A549 (cell line): ENCODE data around the gene RBM24. TPM values are rescaled to one million over a fixed set of nuclear protein-coding genes. Genes with fewer than 3 reads are reported as not detected.

Experiments used
- ATAC-seq, 2 experiments: fragments of 200-7000 bp in 1 of 2; fragments of >200 bp in 1 of 2; cut with Nextera tagmentation in 1 of 2; cut with Tn5 transposase in 1 of 2; 3 replicates each; pipeline versions ENCODE4 v1.8.0 to v1.9.1; 2018 to 2020; ENCODE audit warnings: mild to moderate bottlenecking in 1 of 2, moderate library complexity in 1 of 2
- CTCF ChIA-PET: fragments of 300-600 bp; sonication (Branson Sonifier 250); formaldehyde crosslinking; extraction: SDS; loops from one replicate; lab custom pipeline; 2021; ENCODE audit warnings: antibody characterized with exemption, inconsistent platforms; lab: Yijun Ruan, JAX
- POLR2A ChIA-PET: fragments of 350-600 bp; formaldehyde crosslinking; extraction: SDS; loops from one replicate; lab custom pipeline; 2021; ENCODE audit warnings: antibody characterized with exemption, inconsistent platforms; lab: Yijun Ruan, JAX
- DNase-seq, 2 experiments: peaks; one replicate each; pipeline versions ENCODE4 v3.0.0 to v3.0.0-alpha.2; 2011 to 2016; ENCODE audit warnings: low read depth in 1 of 2, low spot score in 1 of 2
- FAIRE-seq: peaks from 2 replicates; lab custom pipeline; 2011; peaks lifted over from hg19 to GRCh38; lab: Jason Lieb, UNC
- H3K27ac ChIP-seq, 2 experiments: fragments of >200 bp; sonication (Bioruptor Twin); formaldehyde crosslinking; 3 replicates each; pipeline ENCODE4 v1.5.1; 2016 to 2017
- H3K4me1 ChIP-seq: fragments of >200 bp; sonication (Bioruptor Twin); formaldehyde crosslinking; 3 replicates; pipeline ENCODE4 v1.6.1; 2016
- H3K4me2 ChIP-seq: fragments of >200 bp; sonication (Bioruptor Twin); formaldehyde crosslinking; 3 replicates; pipeline ENCODE4 v1.6.1; 2016
- H3K4me3 ChIP-seq: fragments of >200 bp; sonication (Bioruptor Twin); formaldehyde crosslinking; 3 replicates; pipeline ENCODE4 v1.5.1; 2016
- H3K9me3 ChIP-seq: fragments of >200 bp; sonication (Bioruptor Twin); formaldehyde crosslinking; 3 replicates; pipeline ENCODE4 v1.6.1; 2016
- CEBPB ChIP-seq, 2 experiments: fragments of >200 bp in 1 of 2; sonication (Bioruptor Twin) in 1 of 2; formaldehyde crosslinking in 1 of 2; IDR thresholded peaks; 2 replicates each; pipeline ENCODE4 v1.6.1; 2012 to 2016
- CHD2 ChIP-seq: fragments of 150-350 bp; IDR thresholded peaks from 2 replicates; pipeline ENCODE4 v1.6.1; 2014; ENCODE audit warnings: low read length; ENCODE audit not compliant: partially characterized antibody
- EP300 ChIP-seq, 2 experiments: fragments of >200 bp; sonication (Bioruptor Twin); formaldehyde crosslinking; IDR thresholded peaks; 2 replicates in 1 of 2; 3 replicates in 1 of 2; pipeline ENCODE4 v1.6.1; 2016 to 2017
- FOXS1 ChIP-seq: fragments of 250-450 bp; sonication (Bioruptor Pico); IDR thresholded peaks from 2 replicates; pipeline ENCODE4 v1.5.0; 2020; ENCODE audit warnings: mild to moderate bottlenecking, moderate library complexity
- HDAC2 ChIP-seq: fragments of 200-600 bp; sonication (generic); IDR thresholded peaks from 2 replicates; pipeline ENCODE4 v1.6.1; 2016
- HOXB13 ChIP-seq: fragments of 250-450 bp; sonication (Bioruptor Pico); IDR thresholded peaks from 2 replicates; pipeline ENCODE4 v1.5.0; 2020; ENCODE audit warnings: low read depth, mild to moderate bottlenecking, moderate library complexity
- JUN ChIP-seq, 2 experiments: fragments of >200 bp; sonication (Bioruptor Twin); formaldehyde crosslinking; IDR thresholded peaks; 2 replicates in 1 of 2; 3 replicates in 1 of 2; pipeline ENCODE4 v1.6.1; 2016 to 2017
- JUNB ChIP-seq: fragments of >200 bp; sonication (Bioruptor Twin); formaldehyde crosslinking; IDR thresholded peaks from 2 replicates; pipeline ENCODE4 v1.6.1; 2016
- KDM1A ChIP-seq: fragments of 200-600 bp; sonication (generic); IDR thresholded peaks from 2 replicates; pipeline ENCODE4 v1.6.1; 2016; ENCODE audit warnings: low read depth, mild to moderate bottlenecking
- MAZ ChIP-seq: fragments of 150-350 bp; IDR thresholded peaks from 2 replicates; pipeline ENCODE4 v1.6.1; 2014; ENCODE audit warnings: antibody characterized with exemption, low read depth, low read length, borderline replicate concordance
- NFE2L2 ChIP-seq: fragments of 150-350 bp; conservative IDR thresholded peaks from 2 replicates; pipeline ENCODE4 v1.6.1; 2014; ENCODE audit warnings: low read length
- NR3C1 ChIP-seq: fragments of >200 bp; sonication (Bioruptor Twin); formaldehyde crosslinking; IDR thresholded peaks from 3 replicates; pipeline ENCODE4 v1.6.1; 2017
- POLR2A ChIP-seq: IDR thresholded peaks from 2 replicates; pipeline ENCODE4 v1.6.1; 2012; ENCODE audit warnings: mild to moderate bottlenecking, low read length
- POLR2AphosphoS2 ChIP-seq: conservative IDR thresholded peaks from 2 replicates; pipeline ENCODE4 v1.6.1; 2012; ENCODE audit warnings: low read length, improper control_type of control experiment, inconsistent platforms
- RAD21 ChIP-seq, 2 experiments: fragments of >200 bp in 1 of 2; sonication (Bioruptor Twin) in 1 of 2; formaldehyde crosslinking in 1 of 2; IDR thresholded peaks in 1 of 2; conservative IDR thresholded peaks in 1 of 2; 2 replicates in 1 of 2; 3 replicates in 1 of 2; pipeline ENCODE4 v1.6.1; 2012 to 2018; ENCODE audit warnings: inconsistent platforms in 1 of 2
- RARB ChIP-seq: fragments of 250-450 bp; sonication (Bioruptor Pico); IDR thresholded peaks from 2 replicates; pipeline ENCODE4 v1.8.0; 2021; ENCODE audit warnings: mild to moderate bottlenecking, moderate library complexity
- RCOR1 ChIP-seq: fragments of 150-350 bp; IDR thresholded peaks from 2 replicates; pipeline ENCODE4 v1.6.1; 2014; ENCODE audit warnings: antibody characterized with exemption, low read length, low read depth
- RFX5 ChIP-seq: fragments of 450-650 bp; IDR thresholded peaks from 2 replicates; pipeline ENCODE4 v1.7.1; 2014; ENCODE audit warnings: antibody characterized with exemption, mild to moderate bottlenecking, moderate library complexity
- RNF2 ChIP-seq: fragments of 200-600 bp; sonication (generic); IDR thresholded peaks from 2 replicates; pipeline ENCODE4 v1.6.1; 2016; ENCODE audit warnings: low read depth, mild to moderate bottlenecking, antibody characterized with exemption, moderate library complexity, borderline replicate concordance
- SMC3 ChIP-seq: fragments of >200 bp; sonication (Bioruptor Twin); formaldehyde crosslinking; IDR thresholded peaks from 3 replicates; pipeline ENCODE4 v1.6.1; 2018; ENCODE audit warnings: inconsistent platforms
- SREBF2 ChIP-seq: fragments of 450-650 bp; IDR thresholded peaks from 2 replicates; pipeline ENCODE4 v1.6.1; 2014; ENCODE audit warnings: mild to moderate bottlenecking, moderate library complexity
- TFCP2L1 ChIP-seq: fragments of 250-450 bp; sonication (Bioruptor Pico); IDR thresholded peaks from 2 replicates; pipeline ENCODE4 v1.5.0; 2021; ENCODE audit warnings: mild to moderate bottlenecking
- ZFP36 ChIP-seq: fragments of 450-650 bp; IDR thresholded peaks from 2 replicates; pipeline ENCODE4 v1.6.1; 2014; ENCODE audit warnings: borderline replicate concordance; ENCODE audit not compliant: partially characterized antibody
- ZNF302 ChIP-seq: fragments of 250-450 bp; sonication (Bioruptor Pico); IDR thresholded peaks from 2 replicates; pipeline ENCODE4 v1.9.0; 2021; ENCODE audit warnings: inconsistent platforms, mild to moderate bottlenecking, moderate library complexity
- WGBS: methylation state at CpG from one replicate; pipeline ENCODE4 v1.1.6; 2017; ENCODE audit errors: missing lambda C conversion rate; 5-methylcytosine and 5-hydroxymethylcytosine counted together
- polyA plus RNA-seq, 4 experiments: library from polyadenylated mRNA; depleted of rRNA in 3 of 4; stranded (reverse); fragments of >200 nt; fragmentation: RNase III in 1 of 4; extraction: RNeasy Plus Mini Kit Qiagen cat#74134 plus additional on column Dnase treatment in 1 of 4; gene quantifications; 2 replicates in 3 of 4; 3 replicates in 1 of 4; pipeline ENCODE4 v1.2.3, GENCODE V29; 2011 to 2017
- TF ChIP-seq, protein P1 (sequence below): fragments of >200 bp; sonication (Bioruptor Twin); formaldehyde crosslinking; IDR thresholded peaks from 3 replicates; pipeline ENCODE4 v1.6.1; 2016
- TF ChIP-seq, protein P2 (sequence below): fragments of 250-450 bp; sonication (Bioruptor Pico); IDR thresholded peaks from 2 replicates; pipeline ENCODE4 v1.5.0; 2020; ENCODE audit warnings: low read depth, mild to moderate bottlenecking, moderate library complexity
- TF ChIP-seq, protein P3 (sequence below): IDR thresholded peaks from 2 replicates; pipeline ENCODE4 v1.6.1; 2012
- TF ChIP-seq, protein P4 (sequence below): IDR thresholded peaks from 2 replicates; pipeline ENCODE4 v1.6.1; 2012; ENCODE audit warnings: low read depth, borderline replicate concordance
- TF ChIP-seq, protein P5 (sequence below): fragments of 150-350 bp; IDR thresholded peaks from 2 replicates; pipeline ENCODE4 v1.6.1; 2014; ENCODE audit warnings: low read depth, mild to moderate bottlenecking, low read length

RBM24 gene
- polyA plus RNA-seq, 2 of the 4 experiments (the other 2 are of a cell fraction): 13.7 to 27.5 TPM

DNA sequence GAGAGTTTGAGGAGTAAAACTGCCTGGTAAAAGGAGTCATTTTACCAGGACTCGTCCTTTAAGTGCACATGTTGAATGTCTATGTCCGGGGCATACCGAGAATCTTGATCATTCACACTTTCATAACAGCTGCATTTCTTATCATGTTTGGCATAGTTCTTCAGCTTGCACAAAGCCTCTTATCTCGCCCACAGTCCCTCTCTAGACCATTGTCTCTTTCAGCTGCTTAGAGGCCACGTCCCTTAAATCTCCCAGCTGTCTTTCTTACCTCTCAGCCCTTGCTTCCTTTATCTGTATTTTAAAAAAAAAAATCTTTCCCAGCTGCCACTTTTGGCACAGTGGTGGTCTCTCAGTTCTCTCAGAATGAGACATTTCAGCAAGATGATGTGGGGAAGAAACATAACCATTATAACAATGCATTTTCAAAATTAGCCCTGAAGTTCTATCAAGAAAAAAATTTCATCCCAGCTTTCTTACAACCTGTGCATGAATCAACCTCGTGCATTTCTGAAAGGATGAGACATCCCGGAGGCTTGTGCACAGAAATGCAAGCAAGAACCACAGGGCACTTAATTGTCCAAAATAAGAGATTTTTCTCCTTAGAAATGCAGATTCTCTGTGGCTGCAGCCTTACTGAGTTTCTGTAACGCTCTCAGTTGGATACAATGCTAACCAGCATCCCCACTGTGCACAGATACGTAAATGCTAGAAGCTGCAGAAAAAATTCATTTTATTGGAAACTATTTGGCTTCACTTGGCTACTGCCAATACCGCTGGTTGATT lies 24.2 kb downstream of the RBM24 start:
- Histone ChIP-seq H3K27ac (no peak overlapping the region), H3K4me1 (no peaks in the 10 kb centered on the region), H3K4me2 (no peak overlapping the region), H3K9me3 (no peaks in the 10 kb centered on the region), H3K4me3 (no peak overlapping the region)
- DNase-seq (no peak), FAIRE-seq (no peak), ATAC-seq (no peak)
- ChIA-PET CTCF (no interaction called here), POLR2A (no interaction called here)
- WGBS: 68% methylated on average over 10 of the region's 10 CpGs
- TF ChIP-seq HOXB13: no peak
- no peak for TF ChIP-seq CEBPB (IDR thresholded peaks at IDR 0.05)
- TF ChIP-seq NR3C1: no peak
- TF ChIP-seq, protein P1, sequence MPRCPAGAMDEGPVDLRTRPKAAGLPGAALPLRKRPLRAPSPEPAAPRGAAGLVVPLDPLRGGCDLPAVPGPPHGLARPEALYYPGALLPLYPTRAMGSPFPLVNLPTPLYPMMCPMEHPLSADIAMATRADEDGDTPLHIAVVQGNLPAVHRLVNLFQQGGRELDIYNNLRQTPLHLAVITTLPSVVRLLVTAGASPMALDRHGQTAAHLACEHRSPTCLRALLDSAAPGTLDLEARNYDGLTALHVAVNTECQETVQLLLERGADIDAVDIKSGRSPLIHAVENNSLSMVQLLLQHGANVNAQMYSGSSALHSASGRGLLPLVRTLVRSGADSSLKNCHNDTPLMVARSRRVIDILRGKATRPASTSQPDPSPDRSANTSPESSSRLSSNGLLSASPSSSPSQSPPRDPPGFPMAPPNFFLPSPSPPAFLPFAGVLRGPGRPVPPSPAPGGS: no peak
- TF ChIP-seq SMC3: no peak
- TF ChIP-seq, protein P2, sequence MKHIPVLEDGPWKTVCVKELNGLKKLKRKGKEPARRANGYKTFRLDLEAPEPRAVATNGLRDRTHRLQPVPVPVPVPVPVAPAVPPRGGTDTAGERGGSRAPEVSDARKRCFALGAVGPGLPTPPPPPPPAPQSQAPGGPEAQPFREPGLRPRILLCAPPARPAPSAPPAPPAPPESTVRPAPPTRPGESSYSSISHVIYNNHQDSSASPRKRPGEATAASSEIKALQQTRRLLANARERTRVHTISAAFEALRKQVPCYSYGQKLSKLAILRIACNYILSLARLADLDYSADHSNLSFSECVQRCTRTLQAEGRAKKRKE (CRISPR knock-in tag): no peak
- TF ChIP-seq, protein P3, sequence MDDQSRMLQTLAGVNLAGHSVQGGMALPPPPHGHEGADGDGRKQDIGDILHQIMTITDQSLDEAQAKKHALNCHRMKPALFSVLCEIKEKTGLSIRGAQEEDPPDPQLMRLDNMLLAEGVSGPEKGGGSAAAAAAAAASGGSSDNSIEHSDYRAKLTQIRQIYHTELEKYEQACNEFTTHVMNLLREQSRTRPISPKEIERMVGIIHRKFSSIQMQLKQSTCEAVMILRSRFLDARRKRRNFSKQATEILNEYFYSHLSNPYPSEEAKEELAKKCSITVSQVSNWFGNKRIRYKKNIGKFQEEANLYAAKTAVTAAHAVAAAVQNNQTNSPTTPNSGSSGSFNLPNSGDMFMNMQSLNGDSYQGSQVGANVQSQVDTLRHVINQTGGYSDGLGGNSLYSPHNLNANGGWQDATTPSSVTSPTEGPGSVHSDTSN: no peak
- no peak for TF ChIP-seq POLR2A
- no peak for TF ChIP-seq SREBF2
- TF ChIP-seq TFCP2L1: no peak
- no peak for TF ChIP-seq FOXS1 (CRISPR knock-in tag)
- TF ChIP-seq KDM1A: no peak
- TF ChIP-seq ZFP36: no peak
- no peak for TF ChIP-seq NFE2L2

DNA sequence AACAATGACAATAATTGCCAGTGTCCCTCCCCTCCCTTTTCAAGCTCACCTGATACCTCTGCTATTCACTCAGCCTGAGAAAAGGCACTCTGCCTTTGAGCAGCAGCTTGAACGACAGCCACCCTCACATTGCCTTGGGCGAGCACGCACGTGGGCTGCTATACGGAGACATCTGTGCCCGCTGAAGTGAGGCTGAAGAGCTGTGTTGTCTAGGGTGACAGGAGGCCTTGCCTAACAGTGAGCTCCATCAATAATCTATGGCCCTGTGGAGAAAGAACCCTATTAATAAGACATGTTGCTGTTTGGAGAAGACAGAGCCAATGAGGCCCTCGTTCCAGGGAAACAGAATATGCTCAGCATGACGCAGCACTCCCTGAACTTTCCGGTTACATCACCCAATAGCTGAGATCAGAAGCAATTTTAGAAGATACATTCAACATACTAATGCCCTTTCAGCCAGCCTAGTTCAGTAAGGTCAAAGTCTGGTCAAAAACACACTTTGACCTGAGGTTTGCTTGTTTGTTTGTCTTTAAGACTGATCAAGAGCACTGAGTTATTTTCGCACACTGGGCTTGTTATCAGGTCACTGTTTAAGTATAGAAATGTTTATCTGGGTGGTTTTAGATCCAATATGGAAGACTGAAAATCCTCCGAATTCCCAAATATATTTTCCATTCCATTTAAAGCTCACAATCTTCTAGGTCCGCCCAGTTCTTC lies 30.6 kb downstream of the RBM24 start:
- peak; percentile 87 to 92 for ATAC-seq
- FAIRE-seq: no peak
- H3K4me3 ChIP-seq: no peak overlapping the region
- H3K27ac ChIP-seq: peak overlapping the region; percentile 91 to 93
- peaks cover 20% of the 10 kb centered on the region for H3K4me1 ChIP-seq
- POLR2A ChIA-PET: interaction anchor here (0.6 kb wide), 1 partner anchor 231 kb away, joined by 6 read pairs; no protein-coding TSS in a partner anchor
- H3K4me2 ChIP-seq: peak overlapping the region; percentile 50
- no peaks in the 10 kb centered on the region for H3K9me3 ChIP-seq
- peak; percentile 18 to 87 for DNase-seq
- CTCF ChIA-PET: interaction anchor here (0.6 to 1.7 kb wide), 3 partner anchors 30 to 34 kb away, joined by 3 to 5 read pairs (median 3); partner anchors contain the start of gene RBM24
- 49% methylated on average over 12 of the region's 12 CpGs for WGBS
- TF ChIP-seq CHD2 (no peak), RNF2 (no peak), SREBF2 (no peak), CEBPB (IDR thresholded peaks at IDR 0.05) (0 out of 4 replicates have a peak, but pooled peaks of 1 of the 2 experiments have one; percentile 9), HDAC2 (no peak), RCOR1 (no peak), ZFP36 (no peak), MAZ (no peak), RARB (CRISPR knock-in tag) (no peak), RFX5 (no peak), JUNB (no peak), POLR2AphosphoS2 (no peak), JUN (IDR thresholded peaks at IDR 0.05) (0 out of 5 replicates have a peak, but pooled peaks of 1 of the 2 experiments have one; percentile 25), ZNF302 (0 out of 2 replicates have a peak, but pooled peaks have one; percentile 28), EP300 (IDR thresholded peaks at IDR 0.05) (no peak; a peak in 1 of 5 replicates), RAD21 (conservative IDR thresholded peaks at IDR 0.05 in 1 of 2, IDR thresholded peaks at IDR 0.05 in 1 of 2) (no peak)
- TF ChIP-seq, protein P1: no peak
- TF ChIP-seq, protein P2 (CRISPR knock-in tag): no peak
- TF ChIP-seq, protein P4, sequence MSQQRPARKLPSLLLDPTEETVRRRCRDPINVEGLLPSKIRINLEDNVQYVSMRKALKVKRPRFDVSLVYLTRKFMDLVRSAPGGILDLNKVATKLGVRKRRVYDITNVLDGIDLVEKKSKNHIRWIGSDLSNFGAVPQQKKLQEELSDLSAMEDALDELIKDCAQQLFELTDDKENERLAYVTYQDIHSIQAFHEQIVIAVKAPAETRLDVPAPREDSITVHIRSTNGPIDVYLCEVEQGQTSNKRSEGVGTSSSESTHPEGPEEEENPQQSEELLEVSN: no peak
- TF ChIP-seq, protein P5, sequence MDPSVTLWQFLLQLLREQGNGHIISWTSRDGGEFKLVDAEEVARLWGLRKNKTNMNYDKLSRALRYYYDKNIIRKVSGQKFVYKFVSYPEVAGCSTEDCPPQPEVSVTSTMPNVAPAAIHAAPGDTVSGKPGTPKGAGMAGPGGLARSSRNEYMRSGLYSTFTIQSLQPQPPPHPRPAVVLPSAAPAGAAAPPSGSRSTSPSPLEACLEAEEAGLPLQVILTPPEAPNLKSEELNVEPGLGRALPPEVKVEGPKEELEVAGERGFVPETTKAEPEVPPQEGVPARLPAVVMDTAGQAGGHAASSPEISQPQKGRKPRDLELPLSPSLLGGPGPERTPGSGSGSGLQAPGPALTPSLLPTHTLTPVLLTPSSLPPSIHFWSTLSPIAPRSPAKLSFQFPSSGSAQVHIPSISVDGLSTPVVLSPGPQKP: no peak
